A673 (cell line): ENCODE data around the gene NFATC3.

Experiments
- CTCF ChIP-seq: fragments of 300-800, 200-600 bp; sonication (generic); conservative IDR thresholded peaks from 2 replicates; pipeline ENCODE4 v1.5.1; 2017; ENCODE audit warnings: low read depth, mild to moderate bottlenecking, antibody characterized with exemption, low read length, moderate library complexity, mixed read lengths
- EZH2 ChIP-seq: fragments of 200-600 bp; sonication (generic); IDR thresholded peaks from 2 replicates; pipeline ENCODE4 v1.6.1; 2017; ENCODE audit warnings: borderline replicate concordance, low read depth, mild to moderate bottlenecking, mixed read lengths, antibody characterized with exemption, low read length; ENCODE audit not compliant: poor library complexity, severe bottlenecking

- TF ChIP-seq CTCF (no peak), EZH2 (no peak)
Observed at GRCh38 chr16:68089067-68089466, 3.9 kb downstream of the NFATC3 start.
